ENCODE results near the gene PTGIS.
A peak's percentile ranks its signal among the peaks of the same experiment; 100 is the strongest.
"Not testable (repeated sequence)": the region's sequence is repeated elsewhere in the genome, so short reads cannot be mapped to it uniquely, and the experiment has no call there.

The PTGIS gene

DNA sequence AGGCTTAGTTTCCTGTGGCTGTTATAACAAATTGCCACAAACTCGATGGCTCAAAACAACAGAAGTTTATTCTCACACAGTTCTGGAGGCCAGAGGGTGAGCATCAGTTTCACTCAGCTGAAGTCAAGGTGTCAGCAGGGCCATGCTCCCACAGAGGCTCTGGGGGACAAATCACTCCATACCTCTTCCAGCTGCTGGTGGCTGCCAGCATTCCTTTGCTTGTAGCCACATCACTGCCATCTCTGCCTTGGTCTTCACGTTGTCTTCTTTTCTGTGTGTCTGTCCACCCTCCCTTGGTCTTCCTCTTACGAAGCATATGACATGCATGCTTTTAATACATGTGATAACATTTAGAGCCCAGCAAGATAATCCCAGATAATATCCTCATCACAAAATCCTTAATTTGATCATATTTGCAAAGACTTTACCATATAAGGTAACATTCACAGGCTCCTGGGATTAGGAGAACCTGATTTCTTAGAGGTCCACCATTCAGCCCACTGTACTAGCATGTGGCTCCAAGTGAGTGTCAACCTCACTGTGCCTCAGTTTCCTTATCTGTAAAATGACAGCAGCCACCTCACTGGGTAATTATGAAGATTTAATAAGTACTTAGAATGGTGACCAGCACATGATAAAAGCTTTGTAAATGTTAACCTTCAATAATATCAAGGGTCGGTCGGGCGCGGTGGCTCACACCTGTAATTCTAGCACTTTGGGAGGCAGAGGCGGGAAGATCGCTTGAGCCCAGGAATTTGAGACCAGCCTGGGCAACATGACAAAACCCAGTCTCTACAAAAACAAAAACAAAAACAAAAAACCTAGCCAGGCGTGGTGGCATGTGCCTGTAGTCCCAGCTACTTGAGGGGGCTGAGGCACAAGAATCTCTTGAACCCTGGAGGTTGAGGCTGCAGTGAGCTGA is 14.7 kb upstream of the PTGIS start:
- no peak for DNase-seq
- in situ Hi-C loops (cut with HindIII; ENCODE audit: low pct_ligation_motif_present, low pct_unique_long_range_greater_than_20kb, low sequenced_read_pairs) = no loop called here

DNA sequence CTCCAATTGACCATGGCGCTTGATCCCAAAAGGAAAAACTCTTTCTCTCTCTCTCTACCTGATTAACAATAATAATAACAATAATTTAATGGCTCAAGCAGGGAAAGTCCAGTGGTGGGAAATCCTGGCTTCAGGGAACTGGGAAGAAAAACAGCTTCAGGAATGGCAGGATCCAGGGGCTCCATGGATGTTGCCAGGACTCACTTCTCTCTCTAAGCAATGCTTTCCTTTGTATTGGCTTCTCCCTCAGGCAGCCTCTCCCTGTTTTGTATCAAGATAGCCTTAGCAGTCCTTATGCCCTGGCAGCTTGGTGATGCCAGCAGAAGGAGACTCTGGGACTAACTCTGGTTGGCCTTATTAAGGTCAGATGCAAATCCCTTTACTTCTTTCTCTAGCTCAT is 13.5 kb upstream of the PTGIS start:
- in situ Hi-C loops (cut with HindIII; ENCODE audit: low pct_ligation_motif_present, low pct_unique_long_range_greater_than_20kb, low sequenced_read_pairs) = no loop called here
- DNase-seq = no peak

DNA sequence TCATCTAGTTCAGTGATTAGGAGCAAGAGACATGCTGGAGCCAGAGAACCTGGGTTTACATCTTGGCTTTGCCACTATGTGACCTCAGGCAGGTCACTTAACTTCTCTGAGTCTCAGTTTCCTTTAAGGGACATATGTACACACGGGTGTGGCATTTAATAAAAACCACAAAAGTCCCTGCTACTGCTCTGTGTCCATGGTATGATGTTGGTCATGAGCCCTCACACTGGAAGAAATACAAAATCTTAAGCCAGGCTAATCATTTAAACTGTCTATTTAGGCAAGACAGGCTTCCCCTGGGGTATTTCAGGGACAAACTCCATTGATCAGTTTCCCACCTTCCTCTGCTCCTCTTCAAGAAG is 12.9 kb upstream of the PTGIS start:
- in situ Hi-C loops (cut with HindIII; ENCODE audit: low pct_ligation_motif_present, low pct_unique_long_range_greater_than_20kb, low sequenced_read_pairs) = no loop called here

DNA sequence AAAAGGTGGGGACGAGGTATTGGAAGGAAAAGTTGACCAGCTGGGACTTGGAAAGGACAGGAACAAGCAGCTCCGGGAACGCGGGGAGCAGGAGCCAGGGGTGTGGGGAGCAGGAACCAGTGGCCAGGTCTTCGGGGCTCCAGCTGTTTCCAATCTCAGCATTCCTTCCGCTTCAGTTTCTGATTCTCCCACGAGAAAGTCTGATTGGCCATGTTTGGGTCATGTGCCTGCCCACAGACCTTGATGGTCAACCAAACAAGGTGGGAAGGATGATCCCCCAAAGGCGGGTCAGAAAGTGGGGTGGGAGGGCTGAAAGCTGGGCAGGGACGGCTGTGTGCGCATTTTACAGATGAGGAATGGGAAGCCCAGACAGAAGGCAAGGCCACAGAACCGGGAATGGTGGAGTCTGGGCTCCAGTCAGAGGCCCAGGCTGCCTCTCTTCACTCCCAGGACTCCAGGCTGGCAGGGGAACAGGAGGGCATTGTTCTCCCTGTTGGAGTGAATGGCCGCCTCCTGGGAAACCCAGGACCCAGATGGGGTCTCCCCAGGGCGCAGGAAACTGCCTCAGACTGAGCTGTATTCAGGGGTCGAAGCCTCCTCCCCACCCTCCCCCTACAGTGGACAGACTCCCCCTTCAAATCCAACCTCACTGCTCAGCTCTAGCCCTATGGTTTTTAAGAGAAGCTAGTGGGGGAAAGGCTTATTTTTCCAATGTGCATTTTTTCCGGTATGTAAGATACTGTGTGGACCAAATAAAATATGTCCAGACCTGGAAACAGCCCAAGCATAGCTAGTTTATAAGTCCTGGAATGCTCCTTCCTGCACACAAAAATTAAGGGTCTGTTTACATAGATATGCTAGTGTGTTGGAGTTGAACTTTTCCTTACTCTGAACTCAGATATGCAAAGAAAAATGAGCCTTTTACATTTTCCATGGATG is 12.2 kb upstream of the PTGIS start:
- DNase-seq = no peak
- in situ Hi-C loops (cut with HindIII; ENCODE audit: low pct_ligation_motif_present, low pct_unique_long_range_greater_than_20kb, low sequenced_read_pairs) = no loop called here

More for the DNA sequence above, 12.9 kb upstream of the PTGIS start:
- no peak for DNase-seq

DNA sequence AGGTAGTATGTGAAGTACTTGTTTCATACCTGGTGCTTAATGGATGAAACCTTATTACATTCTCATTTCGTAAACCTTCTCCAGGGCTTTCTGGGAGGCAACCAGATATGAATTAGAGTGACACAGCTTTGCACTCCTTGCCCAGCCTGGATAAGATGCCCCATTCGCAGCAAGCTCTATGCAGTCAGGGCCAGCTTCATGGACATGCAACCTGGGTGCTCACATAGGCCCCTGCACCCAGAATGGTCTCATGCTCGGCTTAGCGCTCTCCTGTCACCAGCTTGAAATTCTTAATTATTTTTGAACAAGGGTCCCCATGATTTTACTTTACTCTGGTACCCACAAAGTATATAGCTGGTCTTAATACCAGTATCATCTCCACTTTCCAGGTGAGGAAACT is 11.3 kb upstream of the PTGIS start:
- DNase-seq = no peak
- in situ Hi-C loops (cut with HindIII; ENCODE audit: low pct_ligation_motif_present, low pct_unique_long_range_greater_than_20kb, low sequenced_read_pairs) = no loop called here

DNA sequence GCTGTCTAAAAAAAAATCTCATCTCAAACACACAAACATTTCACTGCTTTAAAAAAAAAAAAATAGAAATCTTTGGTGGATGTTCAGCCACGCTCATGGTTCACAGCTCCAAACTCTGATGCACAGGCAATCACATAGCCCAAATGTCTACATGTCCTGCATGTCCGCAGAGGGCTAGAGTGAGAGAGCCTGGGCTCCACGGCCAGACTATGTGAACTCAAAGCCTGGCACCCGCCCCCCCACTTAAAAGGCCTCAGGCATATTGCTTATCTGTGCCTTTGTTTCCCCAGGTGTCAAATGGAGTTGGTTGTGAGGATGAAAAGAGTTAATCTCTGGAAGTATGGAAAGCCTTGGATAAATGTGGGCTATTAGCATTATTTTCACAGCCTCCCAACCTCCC is 10.5 kb upstream of the PTGIS start:
- DNase-seq = no peak
- in situ Hi-C loops (cut with HindIII; ENCODE audit: low pct_ligation_motif_present, low pct_unique_long_range_greater_than_20kb, low sequenced_read_pairs) = no loop called here

DNA sequence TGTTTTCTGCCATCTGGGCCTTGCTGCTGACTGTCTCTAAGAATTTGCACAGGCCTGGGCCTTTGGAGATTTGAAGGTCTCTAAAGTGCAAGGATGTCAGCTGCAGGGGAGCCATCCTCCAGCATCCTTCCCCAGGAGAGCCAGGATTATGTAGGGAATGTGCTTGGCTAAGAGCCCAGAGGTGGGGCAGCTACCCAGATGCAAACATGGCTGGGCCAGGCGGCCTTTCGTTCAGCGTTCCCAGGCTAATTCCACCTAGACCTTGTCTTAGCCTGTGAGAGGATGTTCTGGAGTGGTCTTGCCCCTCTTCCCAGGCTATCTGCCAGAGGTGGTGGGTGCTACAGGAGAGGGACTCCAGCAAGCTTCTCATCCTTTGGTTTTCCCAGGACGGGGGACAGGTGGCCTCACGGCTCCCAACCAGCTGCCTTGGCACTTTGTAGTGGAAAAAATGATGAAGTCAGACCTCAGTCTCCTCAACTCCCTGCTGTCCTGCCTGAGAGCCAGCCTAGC is 7.7 kb upstream of the PTGIS start:
- DNase-seq = no peak
- in situ Hi-C loops (cut with HindIII; ENCODE audit: low pct_ligation_motif_present, low pct_unique_long_range_greater_than_20kb, low sequenced_read_pairs) = no loop called here

DNA sequence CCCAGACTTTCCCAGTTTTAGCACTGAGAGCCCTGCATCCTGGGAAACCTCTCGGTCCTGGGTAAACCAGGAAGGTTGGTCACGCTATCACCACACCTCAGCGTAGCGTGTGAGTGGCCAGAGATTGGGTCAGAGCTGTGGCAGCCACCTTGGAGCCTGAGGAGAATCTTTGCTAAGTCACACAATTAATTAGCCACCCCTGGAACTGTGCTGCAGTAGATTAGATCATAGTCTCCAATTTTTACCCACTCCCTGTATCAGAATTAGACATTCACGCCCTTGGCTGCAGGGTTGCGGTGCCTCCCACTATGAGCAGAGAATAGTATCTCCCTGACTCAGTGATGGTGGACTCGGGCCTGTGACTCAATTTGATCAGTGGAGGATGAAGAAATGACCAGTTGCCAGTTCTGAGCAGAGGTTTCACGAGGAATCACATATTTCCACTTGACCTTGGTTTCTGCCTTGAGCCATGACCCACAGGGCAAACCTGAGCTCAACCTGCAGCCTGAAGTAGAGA is 6.0 kb upstream of the PTGIS start:
- in situ Hi-C loops (cut with HindIII; ENCODE audit: low pct_ligation_motif_present, low pct_unique_long_range_greater_than_20kb, low sequenced_read_pairs) = no loop called here
- DNase-seq = peak; percentile 83

DNA sequence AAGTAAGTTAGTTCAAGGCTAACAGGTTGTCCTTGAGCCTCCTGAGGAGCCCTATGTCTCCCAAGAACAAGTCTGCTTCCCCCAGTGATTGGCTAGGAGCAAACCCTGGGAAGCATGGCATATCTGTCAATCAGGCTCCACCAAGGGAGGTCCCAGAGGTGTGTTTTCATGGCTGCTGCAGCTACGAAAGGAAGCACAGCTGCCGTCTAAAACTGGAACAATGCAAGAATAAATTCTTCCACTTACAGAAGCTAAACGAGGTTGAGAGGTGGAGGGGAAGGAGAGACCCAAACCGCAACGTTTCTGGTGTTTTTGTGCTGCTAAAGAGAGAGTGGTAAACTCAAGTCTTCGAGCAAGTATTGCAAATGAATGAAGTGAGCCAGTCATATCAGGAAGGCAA is 4.9 kb upstream of the PTGIS start:
- DNase-seq = no peak
- in situ Hi-C loops (cut with HindIII; ENCODE audit: low pct_ligation_motif_present, low pct_unique_long_range_greater_than_20kb, low sequenced_read_pairs) = no loop called here

DNA sequence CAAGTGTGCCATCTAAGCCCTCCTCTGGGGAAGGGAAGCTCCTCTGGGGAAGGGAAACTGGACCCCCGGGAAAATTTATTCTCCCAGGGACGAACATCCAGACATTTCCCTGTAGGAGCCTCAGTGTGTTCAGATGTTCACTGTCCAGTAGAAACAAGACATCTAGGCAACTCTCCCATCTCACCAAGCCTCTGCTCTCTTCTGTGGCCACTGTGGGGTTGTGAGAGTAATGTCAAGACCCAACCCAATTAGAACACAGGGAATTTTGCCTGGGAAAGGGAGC is 3.6 kb upstream of the PTGIS start:
- in situ Hi-C loops (cut with HindIII; ENCODE audit: low pct_ligation_motif_present, low pct_unique_long_range_greater_than_20kb, low sequenced_read_pairs) = no loop called here
- DNase-seq = no peak

DNA sequence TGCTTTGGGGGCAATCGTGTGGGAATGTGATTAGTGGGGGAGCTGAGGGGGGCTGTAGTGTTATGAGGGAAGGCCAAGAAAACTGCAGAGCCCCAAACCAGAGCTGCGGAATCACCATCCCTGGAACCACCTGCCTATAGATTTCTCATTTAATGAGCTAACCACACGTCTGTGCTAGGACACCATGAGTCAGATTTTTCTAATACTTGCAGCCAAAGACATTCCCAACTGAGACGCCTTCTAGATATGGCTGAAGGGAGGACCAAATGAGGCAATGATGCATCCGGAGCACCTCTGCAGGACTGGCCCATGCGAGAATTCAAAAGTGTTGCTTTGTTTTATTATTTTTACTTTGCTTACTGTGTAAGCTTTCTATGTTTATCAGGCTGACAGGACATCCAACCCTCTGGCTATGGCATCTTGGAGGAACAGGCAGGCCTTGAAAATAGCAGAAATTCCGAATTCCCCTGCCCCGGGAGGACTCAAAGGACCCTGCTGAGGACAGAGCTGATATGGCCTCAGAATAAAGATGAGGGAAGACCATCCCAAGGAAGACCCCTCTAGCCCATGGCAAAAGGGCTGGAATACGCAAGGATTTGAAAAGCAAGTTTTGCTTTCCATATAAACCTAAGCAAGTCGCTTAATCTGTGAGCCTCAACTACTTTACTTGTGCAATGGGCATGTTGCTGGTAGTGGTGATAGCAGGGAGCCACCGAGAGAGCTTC is 3.1 kb upstream of the PTGIS start:
- in situ Hi-C loops (cut with HindIII; ENCODE audit: low pct_ligation_motif_present, low pct_unique_long_range_greater_than_20kb, low sequenced_read_pairs) = no loop called here
- DNase-seq = peak; percentile 35

DNA sequence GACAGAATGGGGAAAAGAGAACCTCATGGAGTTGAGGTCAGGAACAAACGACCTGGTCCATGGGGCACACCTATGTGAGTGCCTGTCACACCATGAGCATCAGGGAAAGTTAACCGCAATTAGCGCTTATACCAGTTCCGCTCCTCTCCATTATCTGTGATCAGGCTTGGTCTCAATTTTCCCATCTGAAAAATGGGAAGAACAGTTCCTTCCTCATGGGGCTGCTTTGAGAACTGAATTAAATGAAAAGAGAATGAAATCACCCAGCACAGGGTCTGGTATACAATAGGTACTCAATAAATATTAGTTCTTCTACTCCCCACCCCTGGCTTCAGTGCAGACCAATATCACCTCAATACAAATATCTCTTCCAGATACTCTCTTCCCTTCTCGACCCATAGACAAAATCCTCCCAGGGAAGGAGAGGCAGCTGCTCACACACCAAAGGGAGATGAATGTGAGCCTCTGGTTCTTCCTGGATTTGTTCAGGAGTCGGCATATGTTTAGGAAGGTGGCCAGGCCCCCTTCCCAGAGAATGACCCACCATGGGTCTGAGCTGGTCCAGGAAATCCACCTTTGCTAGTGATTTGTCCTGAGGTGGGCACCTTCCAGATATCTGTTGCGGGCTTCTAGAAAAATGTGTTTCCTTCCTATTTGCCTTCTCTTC is 2.4 kb upstream of the PTGIS start:
- in situ Hi-C loops (cut with HindIII; ENCODE audit: low pct_ligation_motif_present, low pct_unique_long_range_greater_than_20kb, low sequenced_read_pairs) = no loop called here

DNA sequence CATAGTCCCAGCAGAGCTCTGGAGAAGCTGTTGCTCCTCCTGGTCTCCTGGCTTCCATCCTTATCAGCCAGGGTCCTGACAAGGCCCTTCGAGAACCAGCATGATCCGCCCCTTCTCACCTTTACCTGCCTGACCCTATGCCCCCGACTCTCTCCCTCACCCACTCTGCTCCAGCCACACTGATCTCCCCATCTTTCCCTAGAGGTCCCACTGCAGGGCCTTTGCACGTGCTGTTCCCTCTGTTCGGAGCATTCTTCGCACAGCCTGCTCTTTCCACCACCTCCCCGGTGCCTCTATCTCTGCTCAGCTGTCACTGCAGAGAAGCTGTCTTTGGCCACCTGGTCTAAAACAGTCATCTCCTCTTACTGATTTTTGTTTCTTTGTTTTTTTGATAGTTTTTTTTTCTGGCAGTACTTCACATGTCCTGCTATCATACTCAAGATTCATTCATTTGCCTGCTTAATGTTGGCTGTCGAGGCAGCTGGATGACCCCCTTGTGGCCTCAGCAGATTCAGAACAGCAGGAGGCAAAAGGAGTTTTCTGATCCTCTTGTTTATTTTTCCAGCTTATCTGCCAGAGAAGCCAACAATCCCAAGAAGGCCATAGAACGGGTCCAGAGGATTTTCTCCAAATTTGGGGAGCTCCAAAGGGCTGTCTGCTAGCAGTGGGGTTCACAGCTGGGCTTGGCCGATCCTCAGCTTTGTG is 1.6 kb upstream of the PTGIS start:
- in situ Hi-C loops (cut with HindIII; ENCODE audit: low pct_ligation_motif_present, low pct_unique_long_range_greater_than_20kb, low sequenced_read_pairs) = no loop called here
- DNase-seq = no peak

More for the DNA sequence above, 2.4 kb upstream of the PTGIS start:
- DNase-seq = no peak

DNA sequence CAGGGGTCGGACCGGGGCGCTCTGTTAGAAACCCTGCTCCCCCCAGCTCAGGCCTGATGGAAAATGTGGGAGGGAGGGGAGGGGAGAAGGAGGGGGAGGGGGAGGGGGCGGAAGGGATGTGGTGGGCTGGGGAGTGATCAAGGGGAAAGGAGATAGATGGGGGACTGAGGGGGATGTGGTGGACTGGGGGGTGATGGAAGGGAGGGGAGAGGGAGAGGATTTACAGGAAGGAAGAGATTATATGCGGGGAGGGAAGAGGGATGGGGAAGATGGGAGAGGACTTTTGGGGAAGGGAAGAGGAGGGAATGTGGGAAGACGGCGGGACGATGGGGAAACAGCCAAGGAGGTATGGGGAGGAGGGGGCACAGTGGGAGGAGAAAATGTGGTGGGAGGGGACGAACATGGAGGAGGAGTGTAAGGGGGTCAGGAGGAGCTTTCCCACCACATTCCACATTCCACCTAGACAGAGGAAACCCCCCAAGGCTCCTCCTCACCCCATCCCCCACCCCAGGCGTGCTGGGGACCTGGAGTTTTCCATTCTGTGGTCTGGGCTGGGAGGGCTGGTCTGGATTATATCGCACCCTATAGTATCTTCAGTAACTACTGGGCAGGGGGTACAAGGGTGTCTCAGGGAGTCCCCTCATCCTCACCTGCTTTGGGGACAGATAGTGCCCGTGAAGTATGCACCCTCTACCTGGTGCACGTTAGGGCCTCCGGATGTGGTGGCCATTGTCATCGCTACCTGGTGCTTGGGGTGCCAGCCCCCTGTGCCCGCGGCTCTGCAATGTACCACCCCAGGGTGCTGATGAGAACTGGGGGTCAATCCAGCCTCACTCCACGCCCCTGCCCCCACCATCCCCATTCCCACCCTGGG is 578 bp upstream of the PTGIS start:
- DNase-seq = no peak
- in situ Hi-C loops (cut with HindIII; ENCODE audit: low pct_ligation_motif_present, low pct_unique_long_range_greater_than_20kb, low sequenced_read_pairs) = no loop called here

DNA sequence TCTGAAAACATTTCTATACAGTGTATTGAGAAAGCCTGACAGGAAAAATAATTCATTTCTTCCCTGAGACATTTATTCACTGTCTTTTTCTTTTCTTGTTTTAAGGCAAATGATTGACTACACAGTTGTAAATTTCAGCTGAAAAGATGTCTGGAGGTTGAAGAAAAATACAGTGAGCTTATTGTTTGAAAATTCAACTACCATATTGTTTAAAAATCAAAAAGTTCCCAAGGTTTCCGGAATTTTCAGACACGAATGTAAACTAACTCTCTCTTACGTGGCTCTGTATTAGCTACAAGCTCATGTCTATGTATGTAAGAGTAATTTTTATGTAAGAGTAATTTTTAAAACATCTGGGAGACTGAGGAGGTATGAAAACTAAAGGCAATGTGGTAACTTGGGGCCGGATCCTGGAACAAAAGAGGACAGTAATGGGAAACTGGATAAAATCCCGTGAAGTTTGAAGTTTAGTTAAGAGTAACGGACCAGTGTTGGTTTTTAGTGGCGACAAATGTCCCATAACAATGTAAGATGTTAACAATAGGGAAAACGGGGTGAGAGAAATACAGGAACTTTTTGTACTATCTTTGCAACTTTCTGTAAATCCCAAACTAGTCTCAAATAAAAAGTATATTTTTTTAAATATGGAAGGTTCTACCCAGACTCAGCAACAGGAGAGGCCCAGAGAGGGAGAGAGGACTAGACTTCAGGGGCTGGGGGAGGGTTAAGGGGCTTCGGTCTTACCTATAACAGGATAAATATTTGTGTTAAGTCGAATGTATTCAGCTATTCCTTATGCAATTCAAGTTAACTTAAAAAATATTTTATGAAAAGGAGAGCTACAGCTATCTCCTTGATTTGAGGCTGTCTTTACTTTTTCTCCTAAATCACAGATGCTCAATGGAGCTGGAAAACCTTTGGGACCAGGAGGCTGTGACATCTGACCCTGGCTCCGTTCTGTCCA is 1.3 kb downstream of the PTGIS start:
- in situ Hi-C loops (cut with HindIII; ENCODE audit: low pct_ligation_motif_present, low pct_unique_long_range_greater_than_20kb, low sequenced_read_pairs) = no loop called here
- no peak for DNase-seq

DNA sequence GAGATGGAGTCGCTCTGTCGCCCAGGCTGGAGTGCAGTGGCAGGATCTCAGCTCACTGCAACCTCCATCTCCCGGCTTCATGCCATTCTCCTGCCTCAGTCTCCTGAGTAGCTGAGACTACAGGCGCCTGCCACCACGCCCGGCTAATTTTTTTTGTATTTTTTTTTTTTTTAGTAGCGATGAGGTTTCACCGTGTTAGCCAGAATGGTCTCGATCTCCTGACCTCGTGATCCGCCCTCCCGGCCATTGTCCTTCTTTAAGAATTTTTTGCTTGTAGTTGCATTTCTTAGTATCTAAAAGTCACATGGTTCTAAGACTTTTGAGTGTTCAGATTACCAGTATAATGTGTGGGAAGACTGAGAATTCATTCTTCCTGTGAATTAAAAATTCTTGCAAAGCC is 2.9 kb downstream of the PTGIS start:
- DNase-seq; in situ Hi-C loops (cut with HindIII; ENCODE audit: low pct_ligation_motif_present, low pct_unique_long_range_greater_than_20kb, low sequenced_read_pairs): not testable (repeated sequence)

All from ACHN (cell line).